GM23338 (cell line): ENCODE results near the gene POLE. TPM values are rescaled to one million over a fixed set of nuclear protein-coding genes. Genes with fewer than 3 reads are reported as not detected.

ENCODE experiments used
- ATAC-seq: fragments of 200-7000 bp; cut with Tn5 transposase; 3 replicates; pipeline ENCODE4 v1.9.1; 2020
- DNase-seq: peaks from one replicate; pipeline ENCODE4 v3.0.0-alpha.2; 2015; ENCODE audit warnings: low spot score
- H2AFZ ChIP-seq: fragments of 200-600 bp; sonication (generic); 2 replicates; pipeline ENCODE4 v1.8.0; 2016; ENCODE audit warnings: antibody characterized with exemption, mild to moderate bottlenecking, moderate library complexity
- H3F3A ChIP-seq: fragments of 200-600 bp; sonication (generic); replicated peaks from 2 replicates; pipeline ENCODE4 v1.8.0; 2017; ENCODE audit warnings: antibody characterized with exemption, mixed run types, low read depth
- H3K27ac ChIP-seq: fragments of 200-600 bp; sonication (generic); 2 replicates; pipeline ENCODE4 v1.6.1; 2016; ENCODE audit warnings: low read depth
- H3K27me3 ChIP-seq: fragments of 200-600 bp; sonication (generic); 2 replicates; pipeline ENCODE4 v1.8.0; 2016; ENCODE audit warnings: mild to moderate bottlenecking, mixed run types, moderate library complexity; ENCODE audit not compliant: insufficient read depth
- H3K36me3 ChIP-seq: fragments of 200-600 bp; sonication (generic); 2 replicates; pipeline ENCODE4 v1.8.0; 2016; ENCODE audit warnings: mild to moderate bottlenecking; ENCODE audit not compliant: insufficient read depth
- H3K4me1 ChIP-seq: fragments of 200-600 bp; sonication (generic); 2 replicates; pipeline ENCODE4 v1.8.0; 2016; ENCODE audit warnings: mild to moderate bottlenecking, moderate library complexity; ENCODE audit not compliant: insufficient read depth
- H3K4me2 ChIP-seq: fragments of 200-600 bp; sonication (generic); 2 replicates; pipeline ENCODE4 v1.7.1; 2017; ENCODE audit warnings: mixed run types
- H3K4me3 ChIP-seq: fragments of 200-600 bp; sonication (generic); 2 replicates; pipeline ENCODE4 v1.6.1; 2016; ENCODE audit warnings: mixed run types
- H3K79me2 ChIP-seq: fragments of 200-600 bp; sonication (generic); replicated peaks from 2 replicates; pipeline ENCODE4 v1.8.0; 2017; ENCODE audit warnings: mild to moderate bottlenecking; ENCODE audit not compliant: insufficient read depth
- H3K9me2 ChIP-seq: fragments of 200-600 bp; sonication (generic); 2 replicates; pipeline ENCODE4 v1.8.0; 2017; ENCODE audit not compliant: insufficient read depth
- H4K20me1 ChIP-seq: fragments of 200-600 bp; sonication (generic); replicated peaks from 2 replicates; pipeline ENCODE4 v1.8.0; 2017; ENCODE audit warnings: mild to moderate bottlenecking; ENCODE audit not compliant: insufficient read depth
- H3K27ac Mint-ChIP-seq: 2 replicates; pipeline ENCODE4 v1.8.0; 2020; ENCODE audit warnings: inconsistent platforms, mild to moderate bottlenecking, moderate library complexity, mixed read lengths
- H3K27me3 Mint-ChIP-seq: 3 replicates; pipeline ENCODE4 v1.8.0; 2022; ENCODE audit warnings: low read depth, mild to moderate bottlenecking, moderate library complexity, mixed read lengths, inconsistent platforms; ENCODE audit not compliant: insufficient read depth, poor library complexity
- H3K36me3 Mint-ChIP-seq: 3 replicates; pipeline ENCODE4 v1.8.0; 2021; ENCODE audit warnings: low read depth, mild to moderate bottlenecking, inconsistent platforms, moderate library complexity, mixed read lengths
- H3K4me1 Mint-ChIP-seq: 3 replicates; pipeline ENCODE4 v1.8.0; 2020; ENCODE audit warnings: mild to moderate bottlenecking, inconsistent platforms, mixed read lengths
- H3K4me3 Mint-ChIP-seq: 3 replicates; pipeline ENCODE4 v1.8.0; 2021; ENCODE audit warnings: moderate library complexity, mild to moderate bottlenecking, inconsistent platforms, mixed read lengths
- H3K9me3 Mint-ChIP-seq: 3 replicates; pipeline ENCODE4 v1.8.0; 2020; ENCODE audit warnings: moderate library complexity, mild to moderate bottlenecking, inconsistent platforms, mixed read lengths
- CREB1 ChIP-seq: fragments of 250-450 bp; sonication (Bioruptor Pico); IDR thresholded peaks from 2 replicates; pipeline ENCODE4 v1.5.0; 2020; ENCODE audit warnings: low read depth, mild to moderate bottlenecking, moderate library complexity
- EZH2 ChIP-seq: fragments of 200-600 bp; sonication (generic); IDR thresholded peaks from one replicate; pipeline ENCODE4 v1.8.0; 2017; ENCODE audit warnings: antibody characterized with exemption, mild to moderate bottlenecking, low read depth; ENCODE audit not compliant: unreplicated experiment
- EZH2phosphoT487 ChIP-seq: fragments of 200-600 bp; sonication (generic); IDR thresholded peaks from one replicate; pipeline ENCODE4 v1.8.1; 2018; ENCODE audit warnings: antibody characterized with exemption; ENCODE audit not compliant: unreplicated experiment
- JUNB ChIP-seq: IDR thresholded peaks from one replicate; pipeline ENCODE4 v1.6.1; 2016; ENCODE audit warnings: antibody characterized with exemption; ENCODE audit not compliant: unreplicated experiment
- NANOG ChIP-seq: IDR thresholded peaks from 2 replicates; pipeline ENCODE4 v1.6.1; 2016; ENCODE audit warnings: antibody characterized with exemption, borderline replicate concordance
- POLR2AphosphoS5 ChIP-seq: IDR thresholded peaks from 2 replicates; pipeline ENCODE4 v1.6.1; 2016; ENCODE audit warnings: antibody characterized with exemption, low read depth
- STAT1 ChIP-seq: IDR thresholded peaks from one replicate; pipeline ENCODE4 v1.6.1; 2016; ENCODE audit warnings: antibody characterized with exemption; ENCODE audit not compliant: unreplicated experiment
- ZNF114 ChIP-seq: fragments of 250-450 bp; sonication (Bioruptor Pico); IDR thresholded peaks from 2 replicates; pipeline ENCODE4 v1.5.0; 2020; ENCODE audit warnings: mild to moderate bottlenecking, moderate library complexity
- ZNF331 ChIP-seq: fragments of 250-450 bp; sonication (Bioruptor Pico); IDR thresholded peaks from 2 replicates; pipeline ENCODE4 v1.5.0; 2020; ENCODE audit warnings: low read depth, mild to moderate bottlenecking, moderate library complexity
- polyA plus RNA-seq: library from polyadenylated mRNA; unstranded; fragments of >200 nt; fragmentation: Nextera tagmentation; extraction: Ambion mirVana; gene quantifications from 2 replicates; pipeline ENCODE4 v1.2.1, GENCODE V29; 2016
- total RNA-seq: library from RNA; depleted of rRNA; stranded (reverse); fragments of >200 nt; shearing (Covaris generic); gene quantifications from 2 replicates; pipeline ENCODE4 v1.2.3, GENCODE V29; 2014
- TF ChIP-seq, protein P1 (sequence below): IDR thresholded peaks from one replicate; pipeline ENCODE4 v1.6.1; 2018; ENCODE audit warnings: antibody characterized with exemption; ENCODE audit not compliant: unreplicated experiment
- TF ChIP-seq, protein P2 (sequence below): fragments of 250-450 bp; sonication (Bioruptor Pico); IDR thresholded peaks from 2 replicates; pipeline ENCODE4 v1.5.0; 2020; ENCODE audit warnings: mild to moderate bottlenecking, moderate library complexity
- TF ChIP-seq, protein P3 (sequence below), 2 experiments: fragments of 200-600 bp in 1 of 2; sonication (generic) in 1 of 2; conservative IDR thresholded peaks; 2 replicates each; pipeline versions ENCODE4 v1.5.1 to v1.6.1; 2016 to 2017; ENCODE audit warnings: antibody characterized with exemption in 2 of 2, low read depth in 2 of 2, mild to moderate bottlenecking in 2 of 2, moderate library complexity in 1 of 2
- TF ChIP-seq, protein P4 (sequence below): IDR thresholded peaks from 2 replicates; pipeline ENCODE4 v1.6.1; 2016; ENCODE audit warnings: antibody characterized with exemption

Gene POLE
- total and polyA plus RNA-seq, 2 experiments from 2014 or later = 33.6 to 125 TPM

DNA sequence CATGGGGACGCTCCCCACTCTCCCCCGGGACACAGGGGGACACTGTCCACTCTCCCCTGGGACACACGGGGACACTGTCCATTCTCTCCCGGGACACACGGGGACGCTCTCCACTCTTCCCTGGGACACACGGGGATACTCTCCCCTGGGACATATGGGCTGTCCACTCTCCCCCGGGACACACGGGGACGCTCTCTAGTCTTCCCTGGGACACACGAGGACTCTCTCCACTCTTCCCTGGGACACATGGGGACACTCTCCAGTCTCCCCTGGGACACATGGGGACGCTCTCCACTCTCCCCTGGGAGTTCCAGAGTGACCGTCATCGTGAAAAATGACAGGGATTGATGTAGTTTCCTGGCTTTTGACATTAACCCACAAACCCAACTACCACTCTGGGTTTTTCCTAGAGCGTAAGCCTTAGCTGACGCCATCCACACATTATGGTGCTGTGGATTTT lies 71.5 kb downstream of the POLE start:
- Histone ChIP-seq H3K4me3 (no peak overlapping the region), H3F3A (0 out of 2 replicates have a peak, but pooled peaks cover 3% of the 10 kb centered on the region), H3K79me2 (no peaks in the 10 kb centered on the region), H4K20me1 (0 out of 2 replicates have a peak, but pooled peaks cover 4% of the 10 kb centered on the region), H3K27me3 (peaks cover 87% of the 10 kb centered on the region), H3K9me2 (no peaks in the 10 kb centered on the region), H3K36me3 (no peaks in the 10 kb centered on the region), H3K4me2 (no peak overlapping the region), H2AFZ (no peak overlapping the region), H3K27ac (no peak overlapping the region), H3K4me1 (peaks cover 6% of the 10 kb centered on the region; the same call in 1 of the 2 replicates)
- Mint-ChIP-seq H3K9me3 (peaks cover 47% of the 10 kb centered on the region), H3K27me3 (peaks cover 74% of the 10 kb centered on the region), H3K36me3 (peaks cover 12% of the 10 kb centered on the region), H3K4me1 (peaks cover 5% of the 10 kb centered on the region; the same call in 2 of the 3 replicates), H3K27ac (no peak overlapping the region), H3K4me3 (no peak overlapping the region)
- DNase-seq (no peak), ATAC-seq (no peak)
- TF ChIP-seq, protein P1, sequence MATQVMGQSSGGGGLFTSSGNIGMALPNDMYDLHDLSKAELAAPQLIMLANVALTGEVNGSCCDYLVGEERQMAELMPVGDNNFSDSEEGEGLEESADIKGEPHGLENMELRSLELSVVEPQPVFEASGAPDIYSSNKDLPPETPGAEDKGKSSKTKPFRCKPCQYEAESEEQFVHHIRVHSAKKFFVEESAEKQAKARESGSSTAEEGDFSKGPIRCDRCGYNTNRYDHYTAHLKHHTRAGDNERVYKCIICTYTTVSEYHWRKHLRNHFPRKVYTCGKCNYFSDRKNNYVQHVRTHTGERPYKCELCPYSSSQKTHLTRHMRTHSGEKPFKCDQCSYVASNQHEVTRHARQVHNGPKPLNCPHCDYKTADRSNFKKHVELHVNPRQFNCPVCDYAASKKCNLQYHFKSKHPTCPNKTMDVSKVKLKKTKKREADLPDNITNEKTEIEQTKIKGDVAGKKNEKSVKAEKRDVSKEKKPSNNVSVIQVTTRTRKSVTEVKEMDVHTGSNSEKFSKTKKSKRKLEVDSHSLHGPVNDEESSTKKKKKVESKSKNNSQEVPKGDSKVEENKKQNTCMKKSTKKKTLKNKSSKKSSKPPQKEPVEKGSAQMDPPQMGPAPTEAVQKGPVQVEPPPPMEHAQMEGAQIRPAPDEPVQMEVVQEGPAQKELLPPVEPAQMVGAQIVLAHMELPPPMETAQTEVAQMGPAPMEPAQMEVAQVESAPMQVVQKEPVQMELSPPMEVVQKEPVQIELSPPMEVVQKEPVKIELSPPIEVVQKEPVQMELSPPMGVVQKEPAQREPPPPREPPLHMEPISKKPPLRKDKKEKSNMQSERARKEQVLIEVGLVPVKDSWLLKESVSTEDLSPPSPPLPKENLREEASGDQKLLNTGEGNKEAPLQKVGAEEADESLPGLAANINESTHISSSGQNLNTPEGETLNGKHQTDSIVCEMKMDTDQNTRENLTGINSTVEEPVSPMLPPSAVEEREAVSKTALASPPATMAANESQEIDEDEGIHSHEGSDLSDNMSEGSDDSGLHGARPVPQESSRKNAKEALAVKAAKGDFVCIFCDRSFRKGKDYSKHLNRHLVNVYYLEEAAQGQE = no peak
- TF ChIP-seq ZNF114 (CRISPR knock-in tag) (no peak), JUNB (no peak), ZNF331 (CRISPR knock-in tag) (no peak), POLR2AphosphoS5 (no peak), EZH2 (no peak), EZH2phosphoT487 (no peak), STAT1 (no peak), NANOG (no peak), CREB1 (CRISPR knock-in tag) (no peak)
- TF ChIP-seq, protein P2, sequence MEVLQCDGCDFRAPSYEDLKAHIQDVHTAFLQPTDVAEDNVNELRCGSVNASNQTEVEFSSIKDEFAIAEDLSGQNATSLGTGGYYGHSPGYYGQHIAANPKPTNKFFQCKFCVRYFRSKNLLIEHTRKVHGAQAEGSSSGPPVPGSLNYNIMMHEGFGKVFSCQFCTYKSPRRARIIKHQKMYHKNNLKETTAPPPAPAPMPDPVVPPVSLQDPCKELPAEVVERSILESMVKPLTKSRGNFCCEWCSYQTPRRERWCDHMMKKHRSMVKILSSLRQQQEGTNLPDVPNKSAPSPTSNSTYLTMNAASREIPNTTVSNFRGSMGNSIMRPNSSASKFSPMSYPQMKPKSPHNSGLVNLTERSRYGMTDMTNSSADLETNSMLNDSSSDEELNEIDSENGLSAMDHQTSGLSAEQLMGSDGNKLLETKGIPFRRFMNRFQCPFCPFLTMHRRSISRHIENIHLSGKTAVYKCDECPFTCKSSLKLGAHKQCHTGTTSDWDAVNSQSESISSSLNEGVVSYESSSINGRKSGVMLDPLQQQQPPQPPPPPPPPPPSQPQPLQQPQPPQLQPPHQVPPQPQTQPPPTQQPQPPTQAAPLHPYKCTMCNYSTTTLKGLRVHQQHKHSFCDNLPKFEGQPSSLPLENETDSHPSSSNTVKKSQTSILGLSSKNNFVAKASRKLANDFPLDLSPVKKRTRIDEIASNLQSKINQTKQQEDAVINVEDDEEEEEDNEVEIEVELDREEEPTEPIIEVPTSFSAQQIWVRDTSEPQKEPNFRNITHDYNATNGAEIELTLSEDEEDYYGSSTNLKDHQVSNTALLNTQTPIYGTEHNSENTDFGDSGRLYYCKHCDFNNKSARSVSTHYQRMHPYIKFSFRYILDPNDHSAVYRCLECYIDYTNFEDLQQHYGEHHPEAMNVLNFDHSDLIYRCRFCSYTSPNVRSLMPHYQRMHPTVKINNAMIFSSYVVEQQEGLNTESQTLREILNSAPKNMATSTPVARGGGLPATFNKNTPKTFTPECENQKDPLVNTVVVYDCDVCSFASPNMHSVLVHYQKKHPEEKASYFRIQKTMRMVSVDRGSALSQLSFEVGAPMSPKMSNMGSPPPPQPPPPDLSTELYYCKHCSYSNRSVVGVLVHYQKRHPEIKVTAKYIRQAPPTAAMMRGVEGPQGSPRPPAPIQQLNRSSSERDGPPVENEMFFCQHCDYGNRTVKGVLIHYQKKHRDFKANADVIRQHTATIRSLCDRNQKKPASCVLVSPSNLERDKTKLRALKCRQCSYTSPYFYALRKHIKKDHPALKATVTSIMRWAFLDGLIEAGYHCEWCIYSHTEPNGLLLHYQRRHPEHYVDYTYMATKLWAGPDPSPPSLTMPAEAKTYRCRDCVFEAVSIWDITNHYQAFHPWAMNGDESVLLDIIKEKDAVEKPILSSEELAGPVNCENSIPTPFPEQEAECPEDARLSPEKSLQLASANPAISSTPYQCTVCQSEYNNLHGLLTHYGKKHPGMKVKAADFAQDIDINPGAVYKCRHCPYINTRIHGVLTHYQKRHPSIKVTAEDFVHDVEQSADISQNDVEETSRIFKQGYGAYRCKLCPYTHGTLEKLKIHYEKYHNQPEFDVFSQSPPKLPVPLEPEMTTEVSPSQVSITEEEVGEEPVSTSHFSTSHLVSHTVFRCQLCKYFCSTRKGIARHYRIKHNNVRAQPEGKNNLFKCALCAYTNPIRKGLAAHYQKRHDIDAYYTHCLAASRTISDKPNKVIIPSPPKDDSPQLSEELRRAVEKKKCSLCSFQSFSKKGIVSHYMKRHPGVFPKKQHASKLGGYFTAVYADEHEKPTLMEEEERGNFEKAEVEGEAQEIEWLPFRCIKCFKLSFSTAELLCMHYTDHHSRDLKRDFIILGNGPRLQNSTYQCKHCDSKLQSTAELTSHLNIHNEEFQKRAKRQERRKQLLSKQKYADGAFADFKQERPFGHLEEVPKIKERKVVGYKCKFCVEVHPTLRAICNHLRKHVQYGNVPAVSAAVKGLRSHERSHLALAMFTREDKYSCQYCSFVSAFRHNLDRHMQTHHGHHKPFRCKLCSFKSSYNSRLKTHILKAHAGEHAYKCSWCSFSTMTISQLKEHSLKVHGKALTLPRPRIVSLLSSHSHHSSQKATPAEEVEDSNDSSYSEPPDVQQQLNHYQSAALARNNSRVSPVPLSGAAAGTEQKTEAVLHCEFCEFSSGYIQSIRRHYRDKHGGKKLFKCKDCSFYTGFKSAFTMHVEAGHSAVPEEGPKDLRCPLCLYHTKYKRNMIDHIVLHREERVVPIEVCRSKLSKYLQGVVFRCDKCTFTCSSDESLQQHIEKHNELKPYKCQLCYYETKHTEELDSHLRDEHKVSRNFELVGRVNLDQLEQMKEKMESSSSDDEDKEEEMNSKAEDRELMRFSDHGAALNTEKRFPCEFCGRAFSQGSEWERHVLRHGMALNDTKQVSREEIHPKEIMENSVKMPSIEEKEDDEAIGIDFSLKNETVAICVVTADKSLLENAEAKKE (CRISPR knock-in tag) = no peak
- TF ChIP-seq, protein P3, sequence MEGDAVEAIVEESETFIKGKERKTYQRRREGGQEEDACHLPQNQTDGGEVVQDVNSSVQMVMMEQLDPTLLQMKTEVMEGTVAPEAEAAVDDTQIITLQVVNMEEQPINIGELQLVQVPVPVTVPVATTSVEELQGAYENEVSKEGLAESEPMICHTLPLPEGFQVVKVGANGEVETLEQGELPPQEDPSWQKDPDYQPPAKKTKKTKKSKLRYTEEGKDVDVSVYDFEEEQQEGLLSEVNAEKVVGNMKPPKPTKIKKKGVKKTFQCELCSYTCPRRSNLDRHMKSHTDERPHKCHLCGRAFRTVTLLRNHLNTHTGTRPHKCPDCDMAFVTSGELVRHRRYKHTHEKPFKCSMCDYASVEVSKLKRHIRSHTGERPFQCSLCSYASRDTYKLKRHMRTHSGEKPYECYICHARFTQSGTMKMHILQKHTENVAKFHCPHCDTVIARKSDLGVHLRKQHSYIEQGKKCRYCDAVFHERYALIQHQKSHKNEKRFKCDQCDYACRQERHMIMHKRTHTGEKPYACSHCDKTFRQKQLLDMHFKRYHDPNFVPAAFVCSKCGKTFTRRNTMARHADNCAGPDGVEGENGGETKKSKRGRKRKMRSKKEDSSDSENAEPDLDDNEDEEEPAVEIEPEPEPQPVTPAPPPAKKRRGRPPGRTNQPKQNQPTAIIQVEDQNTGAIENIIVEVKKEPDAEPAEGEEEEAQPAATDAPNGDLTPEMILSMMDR (conservative IDR thresholded peaks at IDR 0.05; ENCODE audit: low read depth in 2 of 2) = no peak
- TF ChIP-seq, protein P4, sequence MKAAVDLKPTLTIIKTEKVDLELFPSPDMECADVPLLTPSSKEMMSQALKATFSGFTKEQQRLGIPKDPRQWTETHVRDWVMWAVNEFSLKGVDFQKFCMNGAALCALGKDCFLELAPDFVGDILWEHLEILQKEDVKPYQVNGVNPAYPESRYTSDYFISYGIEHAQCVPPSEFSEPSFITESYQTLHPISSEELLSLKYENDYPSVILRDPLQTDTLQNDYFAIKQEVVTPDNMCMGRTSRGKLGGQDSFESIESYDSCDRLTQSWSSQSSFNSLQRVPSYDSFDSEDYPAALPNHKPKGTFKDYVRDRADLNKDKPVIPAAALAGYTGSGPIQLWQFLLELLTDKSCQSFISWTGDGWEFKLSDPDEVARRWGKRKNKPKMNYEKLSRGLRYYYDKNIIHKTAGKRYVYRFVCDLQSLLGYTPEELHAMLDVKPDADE = no peak
